Prostate gland (tissue), 2 donors: ENCODE results near the gene CAMK2B.

Source experiments
- CTCF ChIP-seq, 4 experiments: fragments of 200-600 bp in 2 of 4; fragments of 450-650 bp in 2 of 4; sonication (generic) in 2 of 4; IDR thresholded peaks; 1 replicate in 3 of 4; 2 replicates in 1 of 4; pipeline ENCODE4 v1.5.1; 2016 to 2019; ENCODE audit warnings: antibody characterized with exemption in 4 of 4, mild to moderate bottlenecking in 2 of 4, moderate library complexity in 2 of 4
- POLR2A ChIP-seq: fragments of 450-650 bp; IDR thresholded peaks from one replicate; pipeline ENCODE4 v1.6.1; 2016; ENCODE audit warnings: antibody characterized with exemption, mild to moderate bottlenecking
- POLR2AphosphoS5 ChIP-seq: sonication (generic); formaldehyde crosslinking; IDR thresholded peaks from one replicate; pipeline ENCODE4 v1.6.1; 2017; ENCODE audit warnings: antibody characterized with exemption

DNA sequence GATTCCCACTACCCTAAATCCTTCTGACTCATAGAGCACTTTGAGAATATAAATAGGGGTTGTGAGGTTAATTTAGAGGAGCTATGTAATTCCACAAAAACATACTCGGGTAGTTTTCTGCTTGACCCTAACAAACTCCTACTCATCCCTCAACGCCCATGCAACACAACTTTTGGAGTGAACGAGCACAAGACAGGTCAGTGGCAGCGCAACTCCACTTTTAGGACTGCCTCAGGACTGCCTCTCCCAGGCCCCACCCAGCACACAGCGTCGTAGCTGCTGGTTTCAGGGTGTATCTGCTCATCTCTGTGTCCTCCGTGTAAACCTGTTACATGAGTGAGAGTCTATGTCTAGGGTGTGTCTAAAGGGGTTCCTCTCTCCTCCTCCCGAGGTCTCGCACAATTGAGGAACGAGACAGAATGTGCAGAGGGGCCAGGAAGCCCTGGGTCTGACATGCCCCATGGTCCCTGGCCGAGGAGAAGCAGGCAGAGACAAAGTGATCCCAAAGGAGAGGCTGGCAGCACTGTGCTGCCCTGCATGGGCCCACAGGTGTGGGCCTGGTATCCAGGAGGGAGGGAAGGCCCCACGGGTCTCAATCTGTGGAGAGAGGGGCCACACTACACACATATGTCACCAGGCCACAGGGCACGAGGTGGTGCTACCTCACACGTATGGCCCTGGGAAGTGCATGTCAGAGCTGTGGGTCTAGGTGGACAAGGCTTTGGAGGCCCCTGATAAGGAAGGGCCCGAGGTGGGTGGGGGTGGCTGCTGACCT, 45.5 kb downstream of the CAMK2B start:
- TF ChIP-seq CTCF (IDR thresholded peaks at IDR 0.05) (no peak), POLR2A (no peak), POLR2AphosphoS5 (no peak)
